CD4-positive, alpha-beta T cell (primary cell): ENCODE measurements around the gene RNF130. TPM values are rescaled to one million over a fixed set of nuclear protein-coding genes. Genes with fewer than 3 reads are reported as not detected.

Experiments
- ATAC-seq: fragments of 200-7000 bp; cut with Tn5 transposase; one replicate; pipeline ENCODE4 v1.10.0; 2022; ENCODE audit warnings: mild to moderate bottlenecking; ENCODE audit not compliant: poor library complexity
- CTCF ChIA-PET: fragments of 350-600 bp; sonication (Branson Sonifier 250); formaldehyde crosslinking; loops from one replicate; lab custom pipeline; 2021; ENCODE audit warnings: antibody characterized with exemption, inconsistent platforms; lab: Charles Lee
- POLR2A ChIA-PET: fragments of 350-600 bp; sonication (Branson Sonifier 250); formaldehyde crosslinking; loops from one replicate; lab custom pipeline; 2021; ENCODE audit warnings: antibody characterized with exemption, inconsistent platforms; lab: Charles Lee
- DNase-seq, 14 experiments: peaks; one replicate each; pipeline ENCODE4 v3.0.0-alpha.2; 2013 to 2020; ENCODE audit warnings: mixed read lengths in 2 of 14
- H3K27ac ChIP-seq, 2 donors: one replicate each; pipeline versions ENCODE4 v1.5.1 to v1.7.0; 2013; ENCODE audit warnings: low read length in 2 of 2, low read depth in 1 of 2, mild to moderate bottlenecking in 1 of 2
- H3K27me3 ChIP-seq, 2 experiments: 1 replicate in 1 of 2; 2 replicates in 1 of 2; pipeline versions ENCODE4 v1.6.1 to v1.7.0; 2013; ENCODE audit warnings: low read length in 2 of 2, control low read depth in 1 of 2, mild to moderate bottlenecking in 1 of 2, moderate library complexity in 1 of 2; ENCODE audit not compliant: insufficient read depth in 2 of 2, control insufficient read depth in 1 of 2
- H3K36me3 ChIP-seq: one replicate; pipeline ENCODE4 v1.6.1; 2013; ENCODE audit warnings: low read length, control low read depth; ENCODE audit not compliant: insufficient read depth
- H3K4me1 ChIP-seq: one replicate; pipeline ENCODE4 v1.6.1; 2013; ENCODE audit warnings: low read length, control low read depth; ENCODE audit not compliant: insufficient read depth
- H3K4me3 ChIP-seq: one replicate; pipeline ENCODE4 v1.5.1; 2013; ENCODE audit warnings: mild to moderate bottlenecking, low read length, moderate library complexity
- H3K9me3 ChIP-seq, 2 experiments: 1 replicate in 1 of 2; 2 replicates in 1 of 2; pipeline versions ENCODE4 v1.6.1 to v1.7.0; 2013; ENCODE audit warnings: low read length in 2 of 2, mild to moderate bottlenecking in 2 of 2, control low read depth in 1 of 2, moderate library complexity in 1 of 2; ENCODE audit not compliant: control insufficient read depth in 1 of 2, insufficient read depth in 1 of 2
- H3K27ac Mint-ChIP-seq: one replicate; pipeline ENCODE4 v1.8.0; 2020; ENCODE audit warnings: mixed read lengths
- H3K27me3 Mint-ChIP-seq: one replicate; pipeline ENCODE4 v1.8.0; 2021; ENCODE audit warnings: mixed read lengths
- H3K36me3 Mint-ChIP-seq: one replicate; pipeline ENCODE4 v1.8.0; 2021; ENCODE audit warnings: low read depth, mixed read lengths
- H3K4me1 Mint-ChIP-seq: one replicate; pipeline ENCODE4 v1.8.0; 2021; ENCODE audit warnings: low read depth, mixed read lengths
- H3K4me3 Mint-ChIP-seq: one replicate; pipeline ENCODE4 v1.8.0; 2020; ENCODE audit warnings: mild to moderate bottlenecking, mixed read lengths
- H3K9me3 Mint-ChIP-seq: one replicate; pipeline ENCODE4 v1.8.0; 2020; ENCODE audit warnings: mixed read lengths
- CTCF ChIP-seq: fragments of 200-600 bp; IDR thresholded peaks from one replicate; pipeline ENCODE4 v1.8.0; 2022; ENCODE audit warnings: antibody characterized with exemption, mild to moderate bottlenecking
- intact Hi-C, 2 experiments: fragments of 100-400 bp; cut with DNase I in 1 of 2; cut with micrococcal nuclease in 1 of 2; formaldehyde crosslinking; loops; one replicate each; pipeline versions ENCODE4 v1.15.1 to v1.9.0; 2023 to 2025; cut with DNase I, micrococcal nuclease
- total RNA-seq, 174 experiments: library from RNA in 2 of 174; stranded (reverse) in 2 of 174; gene quantifications; one replicate each; pipeline ENCODE4 v1.2.3 and lab custom pipeline; 2021 to 2026

RNF130 gene
- total RNA-seq, 2 experiments from 2014 or later: 18.2 to 19.1 TPM

- Histone ChIP-seq H3K4me3 (no peak overlapping the region), H3K4me1 (no peaks in the 10 kb centered on the region), H3K36me3 (no peaks in the 10 kb centered on the region), H3K9me3 (peaks cover 0 to 27% of the 10 kb centered on the region in 2 experiments), H3K27ac (no peak overlapping the region), H3K27me3 (peaks cover 2 to 4% of the 10 kb centered on the region in 2 experiments)
- H3K27ac Mint-ChIP-seq: no peak overlapping the region
- POLR2A ChIA-PET: no interaction called here
- ATAC-seq (no peak), DNase-seq (peak in 1 of 14 experiments; percentile 5)
- peaks cover 8% of the 10 kb centered on the region for H3K9me3 Mint-ChIP-seq
- peaks cover 3% of the 10 kb centered on the region for H3K27me3 Mint-ChIP-seq
- no peak for TF ChIP-seq CTCF
- H3K4me3 Mint-ChIP-seq: no peak overlapping the region
- H3K4me1 Mint-ChIP-seq: no peaks in the 10 kb centered on the region
- intact Hi-C loops: no loop called here
- CTCF ChIA-PET: no interaction called here
- H3K36me3 Mint-ChIP-seq: no peaks in the 10 kb centered on the region
Observed at GRCh38 chr5:180105827-180106312, 34.3 kb upstream of the RNF130 start.

GRCh38 chr5:180104168-180104530 is 32.6 kb upstream of the RNF130 start:
- CTCF ChIA-PET: no interaction called here
- no peaks in the 10 kb centered on the region for H3K4me1 Mint-ChIP-seq
- intact Hi-C loops: no loop called here

GRCh38 chr5:180103487-180104167 is 32.1 kb upstream of the RNF130 start:
- no peaks in the 10 kb centered on the region for H3K4me1 Mint-ChIP-seq
- no peaks in the 10 kb centered on the region for H3K27me3 Mint-ChIP-seq
- Histone ChIP-seq H3K4me1 (no peaks in the 10 kb centered on the region), H3K27me3 (peaks cover 2 to 4% of the 10 kb centered on the region in 2 experiments), H3K4me3 (no peak overlapping the region), H3K9me3 (peaks cover 0 to 21% of the 10 kb centered on the region in 2 experiments), H3K27ac (no peak overlapping the region), H3K36me3 (no peaks in the 10 kb centered on the region)
- ATAC-seq (no peak), DNase-seq (no peak)
- ChIA-PET POLR2A (no interaction called here), CTCF (no interaction called here)
- TF ChIP-seq CTCF: no peak
- H3K36me3 Mint-ChIP-seq: no peaks in the 10 kb centered on the region
- H3K27ac Mint-ChIP-seq: no peak overlapping the region
- intact Hi-C loops: no loop called here
- no peak overlapping the region for H3K4me3 Mint-ChIP-seq
- peaks cover 8% of the 10 kb centered on the region for H3K9me3 Mint-ChIP-seq

More at GRCh38 chr5:180104168-180104530, 32.6 kb upstream of the RNF130 start:
- no peaks in the 10 kb centered on the region for H3K4me1 ChIP-seq
- Mint-ChIP-seq H3K36me3 (no peaks in the 10 kb centered on the region), H3K9me3 (peaks cover 8% of the 10 kb centered on the region), H3K27me3 (no peaks in the 10 kb centered on the region), H3K27ac (no peak overlapping the region), H3K4me3 (no peak overlapping the region)
- no peaks in the 10 kb centered on the region for H3K36me3 ChIP-seq
- no peak overlapping the region for H3K4me3 ChIP-seq
- TF ChIP-seq CTCF: no peak
- peak in 1 of 14 experiments; percentile 19 for DNase-seq
- no peak for ATAC-seq
- H3K27ac ChIP-seq: no peak overlapping the region
- H3K27me3 ChIP-seq: peaks cover 2 to 4% of the 10 kb centered on the region in 2 experiments
- POLR2A ChIA-PET: no interaction called here
- H3K9me3 ChIP-seq: peaks cover 0 to 26% of the 10 kb centered on the region in 2 experiments
